ENCODE results near the gene FHL1.

FHL1 gene

DNA sequence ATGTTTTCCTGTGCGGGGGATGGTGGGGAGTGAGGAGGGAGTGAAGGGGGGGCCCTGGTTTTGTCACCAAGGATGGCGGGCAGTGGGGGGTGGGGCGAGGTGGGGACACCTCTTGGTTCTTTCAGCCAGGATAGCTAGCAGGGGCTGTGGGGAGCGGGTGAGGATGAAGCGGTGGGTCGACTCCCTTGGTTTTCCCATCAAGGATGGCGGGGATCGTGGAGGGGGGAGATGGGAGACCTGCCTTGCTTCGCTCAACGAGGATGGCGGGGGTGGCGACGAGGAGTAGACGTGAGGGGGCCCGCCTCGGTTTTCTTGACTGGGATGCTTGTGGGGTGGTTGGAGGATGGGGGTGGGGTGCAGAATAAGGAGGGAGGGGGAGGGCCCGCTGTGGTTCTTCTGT, 643 bp downstream of the FHL1 start:
- Histone ChIP-seq H3K36me3 (ENCODE audit: control insufficient read depth, insufficient read depth, low read length) (no peaks in the 10 kb centered on the region), H3K4me3 (replicated peaks; ENCODE audit: low read depth, low read length) (no peak overlapping the region), H3K27me3 (replicated peaks; ENCODE audit: control insufficient read depth, insufficient read depth, low read length) (no peaks in the 10 kb centered on the region; the same call in 1 of the 2 replicates)
- no peak for TF ChIP-seq CTCF (IDR thresholded peaks at IDR 0.05; ENCODE audit: insufficient read depth, low read length, poor library complexity, severe bottlenecking)
- no peak for DNase-seq (ENCODE audit: extremely low read depth, insufficient read length)

- H3K4me3 ChIP-seq (replicated peaks; ENCODE audit: low read depth, low read length) = no peak overlapping the region
- H3K27me3 ChIP-seq (replicated peaks; ENCODE audit: control insufficient read depth, insufficient read depth, low read length) = no peaks in the 10 kb centered on the region; the same call in 1 of the 2 replicates
- no peaks in the 10 kb centered on the region for H3K36me3 ChIP-seq (ENCODE audit: control insufficient read depth, insufficient read depth, low read length)
- DNase-seq (ENCODE audit: extremely low read depth, insufficient read length) = no peak
- no peak for TF ChIP-seq CTCF (IDR thresholded peaks at IDR 0.05; ENCODE audit: insufficient read depth, low read length, poor library complexity, severe bottlenecking)
Measured at GRCh38 chrX:136148391-136148790, 1.1 kb downstream of the FHL1 start.

DNA sequence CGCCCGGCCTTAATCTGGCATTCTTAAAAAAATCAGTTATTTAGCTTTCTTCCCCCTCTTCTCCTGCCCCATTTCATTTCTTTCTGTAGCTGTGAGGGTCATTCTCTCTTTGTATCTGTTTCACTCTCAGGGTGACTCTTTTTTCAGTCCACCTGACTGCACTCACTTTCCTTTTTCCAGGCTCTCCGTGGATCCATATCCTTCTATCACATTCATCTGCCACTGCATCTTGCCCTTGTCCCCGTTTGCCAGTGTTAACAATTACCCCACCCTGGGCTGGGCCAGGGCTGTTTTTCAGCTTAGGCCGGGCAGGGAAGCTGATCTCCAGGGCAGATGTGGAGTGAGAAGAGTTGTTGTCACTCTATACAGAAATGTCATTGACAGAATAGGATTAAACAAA, 7.7 kb downstream of the FHL1 start:
- no peak for DNase-seq (ENCODE audit: extremely low read depth, insufficient read length)
- Histone ChIP-seq H3K4me3 (replicated peaks; ENCODE audit: low read depth, low read length) (no peak overlapping the region), H3K36me3 (ENCODE audit: control insufficient read depth, insufficient read depth, low read length) (no peaks in the 10 kb centered on the region), H3K27me3 (replicated peaks; ENCODE audit: control insufficient read depth, insufficient read depth, low read length) (no peaks in the 10 kb centered on the region)
- no peak for TF ChIP-seq CTCF (IDR thresholded peaks at IDR 0.05; ENCODE audit: insufficient read depth, low read length, poor library complexity, severe bottlenecking)

- H3K36me3 ChIP-seq (ENCODE audit: control insufficient read depth, insufficient read depth, low read length) = no peaks in the 10 kb centered on the region
- no peak for DNase-seq (ENCODE audit: extremely low read depth, insufficient read length)
- no peak overlapping the region for H3K4me3 ChIP-seq (replicated peaks; ENCODE audit: low read depth, low read length)
- H3K27me3 ChIP-seq (replicated peaks; ENCODE audit: control insufficient read depth, insufficient read depth, low read length) = no peaks in the 10 kb centered on the region
- no peak for TF ChIP-seq CTCF (IDR thresholded peaks at IDR 0.05; ENCODE audit: insufficient read depth, low read length, poor library complexity, severe bottlenecking)
Measured at GRCh38 chrX:136156560-136157117, 9.3 kb downstream of the FHL1 start.

DNA sequence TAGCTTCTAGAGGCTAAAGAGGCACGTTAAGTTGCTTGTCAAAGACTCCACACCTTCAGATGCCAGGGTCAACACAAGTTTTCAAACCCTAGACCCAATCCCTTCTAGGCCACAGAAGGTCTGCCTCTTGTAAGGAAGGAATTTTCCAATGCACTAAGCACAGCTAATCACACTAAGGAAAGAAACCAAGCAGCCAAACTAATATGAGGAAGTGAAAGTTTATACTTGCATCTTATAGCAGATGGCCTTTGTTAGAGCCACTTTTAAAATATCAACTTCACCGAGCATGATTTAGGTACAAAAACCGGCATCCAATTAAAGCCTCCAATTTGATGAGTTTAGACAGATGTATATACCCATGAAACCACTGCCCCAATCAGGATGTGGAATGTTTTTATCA, 9.9 kb downstream of the FHL1 start:
- H3K4me3 ChIP-seq (replicated peaks; ENCODE audit: low read depth, low read length) = no peak overlapping the region
- no peak for DNase-seq (ENCODE audit: extremely low read depth, insufficient read length)
- no peak for TF ChIP-seq CTCF (IDR thresholded peaks at IDR 0.05; ENCODE audit: insufficient read depth, low read length, poor library complexity, severe bottlenecking)
- no peaks in the 10 kb centered on the region for H3K27me3 ChIP-seq (replicated peaks; ENCODE audit: control insufficient read depth, insufficient read depth, low read length)
- no peaks in the 10 kb centered on the region for H3K36me3 ChIP-seq (ENCODE audit: control insufficient read depth, insufficient read depth, low read length)

DNA sequence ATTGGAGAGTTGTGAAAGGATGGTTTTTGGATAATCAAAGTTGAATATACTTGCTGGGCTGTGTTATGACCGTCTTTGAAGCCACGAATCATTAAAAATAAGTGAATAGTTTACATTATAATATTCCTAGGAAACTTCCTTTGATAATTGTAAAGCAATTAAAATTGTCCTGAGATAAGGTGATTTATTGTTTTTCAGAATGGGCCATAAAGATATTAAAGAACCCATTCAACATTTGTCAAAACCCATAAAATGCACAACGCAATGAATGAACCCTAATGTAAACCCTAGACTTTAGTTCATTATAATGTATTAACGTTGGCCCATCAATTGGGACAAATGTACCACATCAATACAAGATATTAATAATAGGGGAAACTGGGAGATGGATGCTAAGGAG, 11.4 kb downstream of the FHL1 start:
- Histone ChIP-seq H3K36me3 (ENCODE audit: control insufficient read depth, insufficient read depth, low read length) (no peaks in the 10 kb centered on the region), H3K4me3 (replicated peaks; ENCODE audit: low read depth, low read length) (no peak overlapping the region), H3K27me3 (replicated peaks; ENCODE audit: control insufficient read depth, insufficient read depth, low read length) (no peaks in the 10 kb centered on the region)
- no peak for TF ChIP-seq CTCF (IDR thresholded peaks at IDR 0.05; ENCODE audit: insufficient read depth, low read length, poor library complexity, severe bottlenecking)
- DNase-seq (ENCODE audit: extremely low read depth, insufficient read length) = no peak

Measured in GM06990 (cell line).